Measurements from ENCODE around the gene C1R.

Gene C1R

GRCh38 chr12:7137908-7138307 lies 45.7 kb upstream of the C1R start:
- Histone ChIP-seq H3K4me1 (ENCODE audit: low read length) (0 out of 2 replicates have a peak, but pooled peaks cover 4% of the 10 kb centered on the region), H2AFZ (ENCODE audit: low read length) (no peak overlapping the region), H3F3A (ENCODE audit: insufficient read depth, low read length) (no peaks in the 10 kb centered on the region), H3K27ac (ENCODE audit: low read length) (no peak overlapping the region), H3K4me3 (ENCODE audit: low read length) (no peak overlapping the region), H3K36me3 (replicated peaks; ENCODE audit: insufficient read depth, low read length) (no peaks in the 10 kb centered on the region), H3K27me3 (replicated peaks; ENCODE audit: insufficient read depth, low read length) (no peaks in the 10 kb centered on the region), H3K9me3 (replicated peaks; ENCODE audit: insufficient read depth, low read length) (no peaks in the 10 kb centered on the region), H3K79me2 (ENCODE audit: low read length) (no peaks in the 10 kb centered on the region), H3K9ac (ENCODE audit: low read length) (no peak overlapping the region), H4K20me1 (ENCODE audit: insufficient read depth, low read length) (no peaks in the 10 kb centered on the region), H3K9me2 (replicated peaks; ENCODE audit: insufficient read depth, low read length) (no peaks in the 10 kb centered on the region), H3K4me2 (ENCODE audit: low read depth, low read length) (no peak overlapping the region)
- TF ChIP-seq CTCF (IDR thresholded peaks at IDR 0.05; ENCODE audit: low read length): no peak
- no peak for TF ChIP-seq EZH2phosphoT487 (IDR thresholded peaks at IDR 0.05; ENCODE audit: low read length)
- TF ChIP-seq EZH2 (optimal IDR thresholded peaks at IDR 0.05; ENCODE audit: low read depth, low read length): no peak
- no peak for DNase-seq

DNA sequence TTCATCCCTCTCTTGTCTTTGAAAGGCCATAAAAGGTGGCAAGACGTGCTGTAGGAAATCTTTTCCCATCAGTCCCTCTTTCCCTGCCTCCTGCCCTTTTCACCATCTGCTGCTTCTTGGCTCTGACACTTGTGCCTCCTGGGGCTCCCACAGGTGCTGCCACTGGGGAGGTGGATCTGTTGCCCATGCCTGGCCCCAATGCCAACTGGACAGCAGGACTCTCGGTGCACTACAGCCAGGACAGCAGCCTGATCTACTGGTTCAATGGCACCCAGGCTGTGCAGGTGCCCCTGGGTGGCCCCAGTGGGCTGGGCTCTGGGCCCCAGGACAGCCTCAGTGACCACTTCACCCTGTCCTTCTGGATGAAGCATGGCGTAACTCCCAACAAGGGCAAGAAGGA lies 44.4 kb upstream of the C1R start:
- peaks cover 2% of the 10 kb centered on the region; the same call in 1 of the 2 replicates for H3K4me1 ChIP-seq (ENCODE audit: low read length)
- no peaks in the 10 kb centered on the region for H3K27me3 ChIP-seq (replicated peaks; ENCODE audit: insufficient read depth, low read length)
- no peaks in the 10 kb centered on the region for H4K20me1 ChIP-seq (ENCODE audit: insufficient read depth, low read length)
- H3K4me2 ChIP-seq (ENCODE audit: low read depth, low read length): no peak overlapping the region
- no peaks in the 10 kb centered on the region for H3K9me2 ChIP-seq (replicated peaks; ENCODE audit: insufficient read depth, low read length)
- no peak overlapping the region for H3K27ac ChIP-seq (ENCODE audit: low read length)
- TF ChIP-seq CTCF (IDR thresholded peaks at IDR 0.05; ENCODE audit: low read length): no peak
- no peak for TF ChIP-seq EZH2 (optimal IDR thresholded peaks at IDR 0.05; ENCODE audit: low read depth, low read length)
- TF ChIP-seq EZH2phosphoT487 (IDR thresholded peaks at IDR 0.05; ENCODE audit: low read length): no peak
- no peak overlapping the region for H3K4me3 ChIP-seq (ENCODE audit: low read length)
- no peaks in the 10 kb centered on the region for H3K36me3 ChIP-seq (replicated peaks; ENCODE audit: insufficient read depth, low read length)
- DNase-seq: no peak
- H3K9me3 ChIP-seq (replicated peaks; ENCODE audit: insufficient read depth, low read length): no peaks in the 10 kb centered on the region
- no peaks in the 10 kb centered on the region for H3F3A ChIP-seq (ENCODE audit: insufficient read depth, low read length)
- no peak overlapping the region for H3K9ac ChIP-seq (ENCODE audit: low read length)
- H3K79me2 ChIP-seq (ENCODE audit: low read length): no peaks in the 10 kb centered on the region
- H2AFZ ChIP-seq (ENCODE audit: low read length): no peak overlapping the region

DNA sequence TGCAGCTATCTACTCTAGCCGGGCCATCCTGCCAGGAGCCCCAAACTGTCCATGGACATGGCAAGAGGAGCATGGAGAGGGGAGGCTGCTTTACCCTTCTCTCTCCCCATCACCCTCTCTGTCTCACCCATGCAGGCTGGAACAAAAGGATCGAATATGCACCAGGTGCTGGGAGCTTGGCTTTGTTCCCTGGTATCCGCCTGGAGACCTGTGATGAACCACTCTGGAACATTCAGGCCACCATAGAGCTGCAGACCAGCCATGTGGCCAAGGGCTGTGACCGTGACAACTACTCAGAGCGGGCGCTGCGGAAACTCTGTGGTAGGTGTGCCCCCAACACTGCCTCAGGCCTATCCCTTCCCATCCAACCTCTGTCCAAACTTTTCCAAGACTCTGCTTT lies 43.8 kb upstream of the C1R start:
- Histone ChIP-seq H3K79me2 (ENCODE audit: low read length) (no peaks in the 10 kb centered on the region), H3K9ac (ENCODE audit: low read length) (no peak overlapping the region), H3F3A (ENCODE audit: insufficient read depth, low read length) (no peaks in the 10 kb centered on the region), H2AFZ (ENCODE audit: low read length) (no peak overlapping the region), H3K9me2 (replicated peaks; ENCODE audit: insufficient read depth, low read length) (no peaks in the 10 kb centered on the region), H3K4me3 (ENCODE audit: low read length) (no peak overlapping the region), H3K9me3 (replicated peaks; ENCODE audit: insufficient read depth, low read length) (no peaks in the 10 kb centered on the region), H3K27me3 (replicated peaks; ENCODE audit: insufficient read depth, low read length) (no peaks in the 10 kb centered on the region), H3K27ac (ENCODE audit: low read length) (no peak overlapping the region), H3K4me1 (ENCODE audit: low read length) (peaks cover 7% of the 10 kb centered on the region; the same call in 1 of the 2 replicates), H3K36me3 (replicated peaks; ENCODE audit: insufficient read depth, low read length) (no peaks in the 10 kb centered on the region), H3K4me2 (ENCODE audit: low read depth, low read length) (no peak overlapping the region), H4K20me1 (ENCODE audit: insufficient read depth, low read length) (no peaks in the 10 kb centered on the region)
- TF ChIP-seq CTCF (IDR thresholded peaks at IDR 0.05; ENCODE audit: low read length) (no peak), EZH2 (optimal IDR thresholded peaks at IDR 0.05; ENCODE audit: low read depth, low read length) (no peak), EZH2phosphoT487 (IDR thresholded peaks at IDR 0.05; ENCODE audit: low read length) (no peak)
- DNase-seq: no peak

Measured in MM.1S (cell line).